Breast epithelium (tissue), 4 donors: ENCODE measurements around the gene IQGAP1. TPM values are rescaled to one million over a fixed set of nuclear protein-coding genes. Genes with fewer than 3 reads are reported as not detected.

ENCODE experiments used
- DNase-seq, 2 donors: peaks; one replicate each; pipeline ENCODE4 v3.0.0-alpha.2; 2019; ENCODE audit warnings: low spot score in 2 of 2
- H3K27ac ChIP-seq, 2 donors: fragments of 200-600 bp; sonication (generic) in 1 of 2; one replicate each; pipeline ENCODE4 v1.5.1; 2016 to 2019; ENCODE audit warnings: mild to moderate bottlenecking in 1 of 2
- H3K27me3 ChIP-seq, 2 donors: fragments of 200-600 bp; sonication (generic) in 1 of 2; one replicate each; pipeline versions ENCODE4 v1.5.1 to v1.6.0; 2017 to 2019; ENCODE audit warnings: control low read depth in 1 of 2, mild to moderate bottlenecking in 1 of 2
- H3K36me3 ChIP-seq: fragments of 200-600 bp; one replicate; pipeline ENCODE4 v1.5.1; 2019
- H3K4me1 ChIP-seq, 2 donors: fragments of 200-600 bp; sonication (generic); one replicate each; pipeline ENCODE4 v1.5.1; 2016 to 2019; ENCODE audit warnings: control low read depth in 1 of 2
- H3K4me3 ChIP-seq, 3 donors: fragments of 200-600 bp; sonication (generic); 1 replicate in 2 of 3; 2 replicates in 1 of 3; pipeline ENCODE4 v1.5.1; 2016 to 2019; ENCODE audit warnings: mild to moderate bottlenecking in 3 of 3, moderate library complexity in 2 of 3
- H3K9me3 ChIP-seq, 2 donors: fragments of 200-600 bp; sonication (generic) in 1 of 2; one replicate each; pipeline ENCODE4 v1.5.1; 2016 to 2019; ENCODE audit warnings: control low read depth in 1 of 2
- CTCF ChIP-seq, 3 donors: fragments of 450-650 bp; IDR thresholded peaks; one replicate each; pipeline ENCODE4 v1.5.1; 2016 to 2017; ENCODE audit warnings: antibody characterized with exemption in 3 of 3, mild to moderate bottlenecking in 3 of 3, moderate library complexity in 3 of 3
- POLR2A ChIP-seq: fragments of 450-650 bp; IDR thresholded peaks from one replicate; pipeline ENCODE4 v1.6.1; 2016; ENCODE audit warnings: antibody characterized with exemption, mild to moderate bottlenecking, moderate library complexity
- POLR2AphosphoS5 ChIP-seq, 3 donors: sonication (generic); formaldehyde crosslinking; IDR thresholded peaks; one replicate each; pipeline ENCODE4 v1.6.1; 2017; ENCODE audit warnings: antibody characterized with exemption in 3 of 3
- intact Hi-C: fragments of 100-400 bp; cut with DNase I; formaldehyde crosslinking; loops from one replicate; pipeline ENCODE4 v1.15.1; 2023; ENCODE audit warnings: low total_unique reads
- total RNA-seq, 3 donors: library from RNA; depleted of rRNA; stranded (reverse); fragments of >200 nt; gene quantifications; one replicate each; pipeline ENCODE4 v1.1.0, GENCODE V29; 2016

Gene IQGAP1
- total RNA-seq, 3 donors from 2014 or later = 244 to 387 (median 288) TPM

GRCh38 chr15:90432253-90432652 lies 44.2 kb downstream of the IQGAP1 start:
- TF ChIP-seq POLR2A (no peak), CTCF (IDR thresholded peaks at IDR 0.05) (no peak), POLR2AphosphoS5 (IDR thresholded peaks at IDR 0.05) (no peak)
- Histone ChIP-seq H3K36me3 (no peaks in the 10 kb centered on the region), H3K9me3 (no peaks in the 10 kb centered on the region), H3K27ac (no peak overlapping the region), H3K27me3 (no peaks in the 10 kb centered on the region), H3K4me3 (no peak overlapping the region), H3K4me1 (no peaks in the 10 kb centered on the region)
- no peak for DNase-seq
- intact Hi-C loops = no loop called here

GRCh38 chr15:90435652-90436337 lies 47.8 kb downstream of the IQGAP1 start:
- Histone ChIP-seq H3K4me3 (no peak overlapping the region), H3K36me3 (no peaks in the 10 kb centered on the region), H3K27ac (peak overlapping the region; percentile 34 to 54), H3K27me3 (no peaks in the 10 kb centered on the region), H3K4me1 (no peaks in the 10 kb centered on the region), H3K9me3 (no peaks in the 10 kb centered on the region)
- TF ChIP-seq CTCF (IDR thresholded peaks at IDR 0.05) (no peak), POLR2AphosphoS5 (IDR thresholded peaks at IDR 0.05) (no peak), POLR2A (no peak)
- no peak for DNase-seq
- intact Hi-C loops = no loop called here

- no peak overlapping the region for H3K4me3 ChIP-seq
- H3K9me3 ChIP-seq = no peaks in the 10 kb centered on the region
- H3K36me3 ChIP-seq = peaks cover 3% of the 10 kb centered on the region
- H3K27me3 ChIP-seq = no peaks in the 10 kb centered on the region
- no peaks in the 10 kb centered on the region for H3K4me1 ChIP-seq
- intact Hi-C loops = no loop called here
- H3K27ac ChIP-seq = no peak overlapping the region
- DNase-seq = no peak
- TF ChIP-seq POLR2A (no peak), CTCF (IDR thresholded peaks at IDR 0.05) (no peak), POLR2AphosphoS5 (IDR thresholded peaks at IDR 0.05) (no peak)
Observed at GRCh38 chr15:90436952-90437351, 48.9 kb downstream of the IQGAP1 start.

GRCh38 chr15:90437516-90437915 lies 49.5 kb downstream of the IQGAP1 start:
- intact Hi-C loops = no loop called here
- no peak overlapping the region for H3K4me3 ChIP-seq
- peaks cover 3% of the 10 kb centered on the region for H3K36me3 ChIP-seq
- H3K4me1 ChIP-seq = no peaks in the 10 kb centered on the region
- TF ChIP-seq POLR2AphosphoS5 (IDR thresholded peaks at IDR 0.05) (no peak), CTCF (IDR thresholded peaks at IDR 0.05) (no peak), POLR2A (no peak)
- no peaks in the 10 kb centered on the region for H3K27me3 ChIP-seq
- H3K27ac ChIP-seq = no peak overlapping the region
- no peak for DNase-seq
- H3K9me3 ChIP-seq = no peaks in the 10 kb centered on the region

- peak overlapping the region in 1 of 2 donors; percentile 27 for H3K27ac ChIP-seq
- H3K27me3 ChIP-seq = no peaks in the 10 kb centered on the region
- intact Hi-C loops = loop anchor here (10.0 kb wide), 1 partner anchor 1445 kb away; no protein-coding TSS in a partner anchor
Observed at GRCh38 chr15:90439946-90440345, 51.9 kb downstream of the IQGAP1 start.

More at GRCh38 chr15:90439946-90440345, 51.9 kb downstream of the IQGAP1 start:
- TF ChIP-seq POLR2A (no peak), CTCF (IDR thresholded peaks at IDR 0.05) (no peak), POLR2AphosphoS5 (IDR thresholded peaks at IDR 0.05) (no peak)
- DNase-seq = no peak
- Histone ChIP-seq H3K4me1 (no peaks in the 10 kb centered on the region), H3K36me3 (peaks cover 3% of the 10 kb centered on the region), H3K9me3 (no peaks in the 10 kb centered on the region), H3K4me3 (no peak overlapping the region)
